ENCODE results near the gene BOLA2B. TPM values are rescaled to one million over a fixed set of nuclear protein-coding genes. Genes with fewer than 3 reads are reported as not detected.

BOLA2B gene
- total and polyA plus RNA-seq, 2 of the 4 experiments (the other 2 are of a cell fraction) = 121 to 301 TPM

GRCh38 chr16:30144917-30145316, 48.5 kb downstream of the BOLA2B start:
- H3K23ac ChIP-seq (ENCODE audit: low read depth, low read length) = no peak overlapping the region
- no peak overlapping the region for H3K4me3 ChIP-seq (ENCODE audit: insufficient read depth, low read depth, low read length)
- ATAC-seq (ENCODE audit: low read depth) (no peak), DNase-seq (no peak)
- no peaks in the 10 kb centered on the region for H3K4me1 ChIP-seq (ENCODE audit: control insufficient read depth, insufficient read depth, low read length)
- H4K8ac ChIP-seq (ENCODE audit: low read depth in 2 of 2, low read length in 2 of 2) = no peak overlapping the region
- no peak overlapping the region for H3K9ac ChIP-seq (ENCODE audit: low read depth, low read length)
- no CpG with 5 or more reads among the region's 1 CpG for WGBS, 2 experiments (ENCODE audit: extremely low coverage in 2 of 2, insufficient read length in 1 of 2)
- no peak overlapping the region for H2BK15ac ChIP-seq (ENCODE audit: low read depth, low read length)
- BruUV-seq (replicated peaks) = no TSS peak
- H3K14ac ChIP-seq (replicated peaks; ENCODE audit: low read depth, low read length) = no peak overlapping the region
- H2AK5ac ChIP-seq (ENCODE audit: low read depth, low read length) = no peak overlapping the region
- H2AK9ac ChIP-seq (replicated peaks; ENCODE audit: low read depth, low read length, poor library complexity) = no peak overlapping the region
- H3K4me2 ChIP-seq (ENCODE audit: low read depth, low read length) = no peak overlapping the region
- no peaks in the 10 kb centered on the region for H3K9me1 ChIP-seq (ENCODE audit: insufficient read depth, low read length)
- ChIA-PET POLR2A (ENCODE audit: unreplicated experiment) (no interaction called here), CTCF (no interaction called here)
- H3K9me3 ChIP-seq (ENCODE audit: control insufficient read depth, insufficient read depth, low read length) = peaks cover 9% of the 10 kb centered on the region
- intact Hi-C loops (cut with micrococcal nuclease) (no loop called here), in situ Hi-C loops (cut with MboI; ENCODE audit: low sequenced_read_pairs) (no loop called here), dilution Hi-C loops (cut with HindIII; ENCODE audit: low sequenced_read_pairs, unreplicated experiment) (no loop called here)
- TF ChIP-seq CHD1 (IDR thresholded peaks at IDR 0.05; ENCODE audit: low read depth, low read length) (no peak), MAZ (IDR thresholded peaks at IDR 0.05; ENCODE audit: borderline replicate concordance, low read depth, low read length) (no peak)
- no peaks in the 10 kb centered on the region for H3K36me3 ChIP-seq (ENCODE audit: control insufficient read depth, insufficient read depth, low read length)
- no peak overlapping the region for H2AFZ ChIP-seq (replicated peaks; ENCODE audit: low read length, poor library complexity)
- no peak overlapping the region for H3K56ac ChIP-seq (ENCODE audit: extremely low read depth, insufficient read depth, low read length)
- H3K27ac ChIP-seq (ENCODE audit: insufficient read depth, low read length) = no peak overlapping the region
- H3K18ac ChIP-seq (ENCODE audit: low read depth, low read length) = no peak overlapping the region
- H3K27me3 ChIP-seq (ENCODE audit: control insufficient read depth, insufficient read depth, low read length) = peaks cover 2% of the 10 kb centered on the region
- no peak overlapping the region for H4K5ac ChIP-seq (ENCODE audit: low read depth, low read length)
- no peaks in the 10 kb centered on the region for H4K20me1 ChIP-seq (ENCODE audit: insufficient read depth, low read length)
- no peak overlapping the region for H3K4ac ChIP-seq (ENCODE audit: low read depth, low read length)
- H2BK5ac ChIP-seq (ENCODE audit: low read depth, low read length, poor library complexity, severe bottlenecking) = no peak overlapping the region
- H4K91ac ChIP-seq (ENCODE audit: insufficient read depth, low read depth, low read length) = no peak overlapping the region
- H2BK120ac ChIP-seq (ENCODE audit: low read depth, low read length) = no peak overlapping the region
- no peak overlapping the region for H2BK20ac ChIP-seq (ENCODE audit: low read depth, low read length)
- no peaks in the 10 kb centered on the region for H3K79me1 ChIP-seq (ENCODE audit: low read depth in 1 of 2, low read length in 2 of 2)

Data from IMR-90 (cell line).